Measurements from ENCODE around the gene BCKDK.
"Not testable (repeated sequence)": the region's sequence is repeated elsewhere in the genome, so short reads cannot be mapped to it uniquely, and the experiment has no call there.

BCKDK gene

DNA sequence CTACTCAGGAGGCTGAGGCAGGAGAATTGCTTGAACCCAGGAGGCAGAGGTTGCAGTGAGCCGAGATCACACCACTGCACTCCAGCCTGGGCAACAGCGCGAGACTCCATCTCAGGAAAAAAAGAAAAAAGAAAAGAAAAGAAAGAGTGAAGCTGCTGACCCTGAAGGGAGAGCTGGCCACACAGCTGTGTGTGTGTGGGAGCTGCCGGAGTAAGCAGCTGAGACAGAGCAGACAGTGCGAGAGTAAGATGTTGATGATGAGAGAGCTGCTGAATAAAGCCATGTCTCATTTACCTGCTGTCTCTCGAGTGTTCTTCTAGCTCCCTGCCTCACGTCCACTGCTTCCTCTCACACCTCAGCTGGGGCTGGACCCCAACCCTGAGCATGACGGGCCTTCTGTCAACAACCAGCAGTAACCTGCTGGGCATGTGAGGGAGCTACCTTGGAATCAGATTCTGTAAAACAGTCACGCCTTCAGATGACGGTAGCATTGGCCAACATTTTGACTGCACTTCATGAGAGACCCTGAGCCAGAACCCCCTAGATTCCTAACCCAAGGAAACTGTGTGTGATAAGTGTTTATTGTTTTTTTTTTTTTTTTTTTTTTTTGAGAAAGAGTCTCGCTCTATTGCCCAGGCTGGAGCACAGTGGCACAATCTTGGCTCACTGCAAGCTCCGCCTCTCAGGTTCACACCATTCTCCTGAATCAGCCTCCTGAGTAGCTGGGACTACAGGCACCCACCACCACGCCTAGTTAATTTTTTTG is 7.1 kb upstream of the BCKDK start:
- DNase-seq = not testable (repeated sequence)

DNA sequence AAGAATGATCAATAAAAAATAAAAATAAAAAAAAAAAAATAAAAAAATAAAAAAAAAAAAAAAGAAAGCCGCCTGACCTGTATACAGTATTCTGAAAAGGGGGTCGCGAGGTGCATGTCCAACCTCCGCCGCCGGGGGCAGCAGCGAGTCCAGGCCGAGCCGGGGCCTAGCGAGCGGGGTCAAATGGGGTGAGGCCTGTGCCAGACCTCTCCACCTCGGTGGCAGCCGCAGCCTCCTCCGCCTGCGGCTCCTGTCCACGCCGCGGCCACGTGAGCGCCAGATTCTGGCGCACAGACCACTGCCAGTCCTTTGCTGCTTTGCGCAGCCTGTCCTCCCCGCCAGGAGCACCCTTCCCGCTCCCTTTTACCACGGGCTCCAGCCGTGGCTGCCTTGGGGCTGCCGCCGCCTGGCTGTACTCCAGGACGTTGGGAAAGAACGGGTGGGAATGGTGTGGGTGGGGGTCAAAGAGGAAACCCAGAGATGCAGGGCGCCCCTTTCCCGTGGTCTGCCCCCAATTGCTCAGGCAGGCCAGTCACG is 2.4 kb upstream of the BCKDK start:
- peak in 1 of 2 experiments; percentile 29 for DNase-seq

DNA sequence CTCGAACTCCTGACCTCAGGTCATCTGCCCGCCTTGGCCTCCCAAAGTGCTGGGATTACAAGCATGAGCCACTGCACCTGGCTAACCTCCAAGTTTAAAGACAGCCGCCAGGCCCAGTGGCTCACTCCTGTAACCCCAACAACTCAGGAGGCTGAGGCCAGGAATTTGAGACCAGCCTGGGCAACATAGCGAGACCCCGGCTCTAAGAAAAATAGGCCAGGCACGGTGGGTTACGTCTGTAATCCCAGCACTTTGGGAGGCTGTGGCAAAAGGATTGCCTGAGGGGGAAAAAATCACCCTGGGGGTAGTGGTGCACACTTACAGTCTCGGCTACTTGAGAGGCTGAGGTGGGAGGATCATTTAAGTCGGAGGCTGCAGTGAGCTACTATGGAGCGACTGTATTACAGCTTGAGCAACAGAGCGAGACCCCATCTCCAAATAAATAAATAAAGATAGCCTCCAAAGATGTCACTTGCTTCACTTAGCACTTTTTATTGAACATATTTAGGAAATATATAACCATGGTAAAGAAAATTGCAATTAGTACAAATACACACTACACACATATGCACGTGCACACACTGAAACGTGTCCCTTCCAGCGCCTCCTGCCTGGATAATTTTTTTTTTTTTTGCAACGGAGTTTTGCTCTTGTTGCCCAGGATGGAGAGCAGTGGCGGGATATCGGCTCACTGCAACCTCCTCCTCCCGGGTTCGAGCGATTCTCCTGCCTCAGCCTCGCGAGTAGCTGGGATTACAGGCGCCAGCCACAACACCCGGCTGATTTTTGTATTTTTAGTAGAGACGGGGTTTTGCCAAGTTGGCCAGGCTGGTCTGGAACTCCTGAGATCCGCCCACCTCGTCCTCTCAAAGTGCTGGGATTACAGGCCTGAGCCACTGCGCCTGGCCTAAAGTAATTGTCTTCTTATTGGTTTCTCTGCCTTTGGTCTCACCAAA is 1.4 kb upstream of the BCKDK start:
- no peak for DNase-seq

DNA sequence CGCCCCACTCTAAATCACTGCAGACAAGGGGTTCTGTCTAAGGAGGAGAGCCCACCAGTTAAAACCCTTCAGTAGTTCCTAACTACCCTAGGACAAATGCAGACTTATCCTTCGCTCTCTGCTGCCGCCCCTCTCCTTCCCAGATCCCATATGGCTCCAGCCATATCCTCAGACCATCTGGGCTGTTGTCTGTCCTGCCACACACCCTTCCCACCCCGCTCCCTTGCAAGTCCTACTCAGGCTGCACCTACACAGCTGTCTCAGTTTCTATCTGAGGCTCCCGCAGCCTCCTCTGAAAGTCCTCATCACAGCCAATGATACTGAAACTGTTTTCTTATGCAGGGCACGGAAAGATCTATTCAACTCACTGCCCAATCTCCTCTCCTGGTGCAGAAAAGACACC is 720 bp upstream of the BCKDK start:
- DNase-seq = no peak

DNA sequence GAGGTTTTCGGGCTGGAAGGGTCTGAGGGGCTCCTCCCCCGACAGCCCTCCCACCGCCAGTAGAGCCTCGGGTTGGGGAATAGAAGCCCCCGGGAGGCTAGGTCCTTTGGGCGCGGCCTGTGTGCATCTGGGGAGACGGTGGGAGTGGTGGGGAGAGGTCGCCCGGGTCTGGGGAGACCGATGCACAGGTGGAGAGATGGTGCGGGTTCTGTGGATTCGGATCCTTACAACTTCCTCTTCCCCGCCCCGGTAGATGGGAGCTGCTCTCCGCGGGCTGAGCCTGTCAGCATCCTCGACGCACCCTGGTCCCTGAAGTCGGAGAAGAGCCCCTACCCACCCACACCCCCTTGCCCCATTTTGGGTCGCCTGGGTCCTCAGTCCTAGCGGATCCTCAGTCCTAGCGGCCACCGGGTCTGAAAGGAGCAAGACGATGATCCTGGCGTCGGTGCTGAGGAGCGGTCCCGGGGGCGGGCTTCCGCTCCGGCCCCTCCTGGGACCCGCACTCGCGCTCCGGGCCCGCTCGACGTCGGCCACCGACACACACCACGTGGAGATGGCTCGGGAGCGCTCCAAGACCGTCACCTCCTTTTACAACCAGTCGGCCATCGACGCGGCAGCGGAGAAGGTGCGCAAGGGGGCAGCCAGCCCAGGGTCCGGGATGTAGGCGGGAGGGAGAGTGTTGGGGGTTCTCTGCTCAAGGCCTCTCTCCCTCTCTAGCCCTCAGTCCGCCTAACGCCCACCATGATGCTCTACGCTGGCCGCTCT is 790 bp downstream of the BCKDK start:
- DNase-seq = no peak

DNA sequence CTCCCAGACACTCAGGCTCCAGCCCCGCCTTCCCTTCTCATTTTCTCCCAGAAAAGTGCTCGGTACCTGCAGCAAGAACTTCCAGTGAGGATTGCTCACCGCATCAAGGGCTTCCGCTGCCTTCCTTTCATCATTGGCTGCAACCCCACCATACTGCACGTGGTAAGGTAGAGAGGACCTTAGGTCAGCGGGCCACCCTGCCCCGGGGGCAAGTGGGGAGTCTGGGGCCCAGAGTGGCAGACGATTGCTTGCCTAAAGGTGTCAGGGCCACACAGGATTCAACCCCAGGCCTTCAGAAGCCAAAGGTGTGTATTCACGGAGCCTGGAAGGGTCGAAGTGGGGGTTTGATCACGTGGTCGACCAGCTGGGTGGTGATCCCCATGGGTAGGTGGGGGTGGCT is 1.4 kb downstream of the BCKDK start:
- DNase-seq = no peak

DNA sequence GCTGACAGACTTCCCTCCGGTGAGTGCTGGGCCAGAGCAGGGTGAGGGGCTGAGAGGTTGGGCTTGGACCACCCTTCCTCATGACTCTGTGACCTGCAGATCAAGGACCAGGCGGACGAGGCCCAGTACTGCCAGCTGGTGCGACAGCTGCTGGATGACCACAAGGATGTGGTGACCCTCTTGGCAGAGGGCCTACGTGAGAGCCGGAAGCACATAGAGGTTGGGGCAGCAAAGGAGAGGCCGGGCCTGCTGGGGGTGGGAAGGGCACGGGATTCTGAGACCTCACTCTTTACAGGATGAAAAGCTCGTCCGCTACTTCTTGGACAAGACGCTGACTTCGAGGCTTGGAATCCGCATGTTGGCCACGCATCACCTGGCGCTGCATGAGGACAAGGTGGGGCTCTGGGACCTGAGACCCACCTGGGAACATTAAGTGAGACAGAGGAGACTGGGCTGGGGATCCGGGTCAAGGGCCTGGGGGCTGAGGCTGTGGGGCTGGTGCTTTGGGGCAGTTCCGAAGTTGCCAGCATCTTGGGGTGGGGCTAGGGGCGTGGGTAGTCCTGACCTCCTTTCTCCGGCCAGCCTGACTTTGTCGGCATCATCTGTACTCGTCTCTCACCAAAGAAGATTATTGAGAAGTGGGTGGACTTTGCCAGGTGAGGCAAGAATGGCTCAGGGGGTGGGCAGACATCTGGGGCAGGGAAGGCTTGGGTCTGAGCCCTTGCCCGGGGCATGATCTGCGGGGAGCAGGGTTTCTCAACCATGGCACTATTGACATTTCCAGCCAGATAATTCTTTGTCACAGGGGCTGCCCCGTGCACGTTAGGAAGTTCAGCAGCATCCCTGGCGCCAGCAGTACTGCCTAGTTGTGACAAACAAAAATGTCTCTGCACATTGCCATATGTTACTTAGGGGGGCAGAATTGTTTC is 2.2 kb downstream of the BCKDK start:
- DNase-seq = no peak

DNA sequence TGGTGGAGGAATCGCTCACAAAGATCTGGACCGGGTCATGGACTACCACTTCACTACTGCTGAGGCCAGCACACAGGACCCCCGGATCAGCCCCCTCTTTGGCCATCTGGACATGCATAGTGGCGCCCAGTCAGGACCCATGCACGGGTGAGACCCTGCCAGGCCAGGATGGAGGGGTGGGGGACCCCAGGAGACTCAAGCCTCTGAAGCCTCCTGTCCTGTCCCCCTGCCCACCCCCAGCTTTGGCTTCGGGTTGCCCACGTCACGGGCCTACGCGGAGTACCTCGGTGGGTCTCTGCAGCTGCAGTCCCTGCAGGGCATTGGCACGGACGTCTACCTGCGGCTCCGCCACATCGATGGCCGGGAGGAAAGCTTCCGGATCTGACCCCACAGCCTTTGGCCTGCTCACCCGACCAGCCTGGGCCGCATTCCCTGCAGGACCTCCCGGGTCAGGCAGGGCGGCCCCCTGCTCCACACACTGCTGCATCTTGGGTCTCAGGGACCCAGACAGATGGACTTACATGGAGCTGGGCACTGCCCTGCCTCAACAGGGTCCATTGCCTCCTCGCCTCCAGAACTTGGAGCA is 3.8 kb downstream of the BCKDK start:
- no peak for DNase-seq

DNA sequence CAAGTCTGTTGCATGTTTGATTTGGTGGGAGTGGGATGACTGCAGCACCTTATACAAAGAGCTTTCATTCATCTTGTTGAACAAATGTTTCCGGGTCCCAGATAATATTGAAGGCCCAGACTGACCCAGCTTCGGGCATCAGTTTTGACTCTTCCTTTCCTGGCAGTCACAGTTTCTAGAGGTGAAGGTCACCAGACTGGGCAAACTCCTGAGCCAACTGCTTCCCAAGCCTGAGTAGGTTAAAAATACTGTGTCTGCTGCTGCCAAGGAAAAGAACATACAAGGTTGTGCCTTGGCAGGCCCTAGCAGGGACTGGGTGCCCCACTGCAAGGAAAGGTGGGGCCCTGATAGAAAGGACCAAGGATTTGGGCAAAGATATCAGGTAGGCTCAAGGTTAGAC is 4.5 kb downstream of the BCKDK start:
- no peak for DNase-seq

DNA sequence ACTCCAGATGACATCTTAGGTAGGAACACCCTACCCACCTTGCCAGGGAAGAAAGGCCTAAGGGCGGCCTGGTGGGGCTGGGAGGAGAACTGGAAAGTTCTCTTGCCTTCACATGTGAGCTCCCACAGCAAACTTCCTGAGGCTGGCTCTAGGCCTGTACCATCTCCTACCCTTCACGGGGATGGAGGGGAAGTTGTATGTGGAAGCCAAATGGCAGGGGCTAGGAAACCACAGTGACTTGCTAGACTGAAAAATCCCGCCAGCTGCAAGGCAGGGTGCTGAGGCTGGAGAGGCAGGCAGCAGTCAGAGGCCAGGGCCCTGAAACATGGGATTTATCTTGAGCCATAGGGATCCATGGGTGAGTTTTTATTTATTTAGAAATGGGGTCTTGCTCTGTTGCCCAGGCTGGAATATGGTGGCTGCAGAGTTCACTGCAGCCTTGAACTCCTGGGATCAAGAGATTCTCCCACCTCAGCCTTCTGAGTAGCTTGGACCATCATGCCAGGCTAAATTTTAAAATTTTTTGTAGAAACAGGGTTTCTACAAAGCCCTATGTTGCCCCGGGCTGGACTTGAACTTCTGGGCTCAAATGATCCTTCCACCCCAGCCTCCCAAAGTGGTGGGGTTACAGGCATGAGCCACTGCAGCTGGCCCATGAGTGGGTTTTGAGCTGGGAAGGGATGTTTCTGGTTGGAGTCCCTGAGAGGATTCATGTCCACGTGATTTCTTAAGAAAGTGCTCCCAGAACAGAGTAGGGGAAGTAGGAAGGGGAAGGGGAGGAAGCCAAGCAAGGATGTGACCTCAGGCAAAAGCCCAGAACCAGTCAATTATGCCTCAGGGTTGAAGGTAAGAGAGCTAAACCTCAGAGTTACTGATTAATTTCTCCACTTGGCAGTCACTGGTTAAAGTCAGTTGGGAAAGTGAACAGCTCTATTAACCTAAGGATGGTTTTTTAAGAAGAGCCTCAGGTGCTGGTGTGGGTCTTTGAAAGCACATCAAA is 5.2 kb downstream of the BCKDK start:
- DNase-seq = no peak

DNA sequence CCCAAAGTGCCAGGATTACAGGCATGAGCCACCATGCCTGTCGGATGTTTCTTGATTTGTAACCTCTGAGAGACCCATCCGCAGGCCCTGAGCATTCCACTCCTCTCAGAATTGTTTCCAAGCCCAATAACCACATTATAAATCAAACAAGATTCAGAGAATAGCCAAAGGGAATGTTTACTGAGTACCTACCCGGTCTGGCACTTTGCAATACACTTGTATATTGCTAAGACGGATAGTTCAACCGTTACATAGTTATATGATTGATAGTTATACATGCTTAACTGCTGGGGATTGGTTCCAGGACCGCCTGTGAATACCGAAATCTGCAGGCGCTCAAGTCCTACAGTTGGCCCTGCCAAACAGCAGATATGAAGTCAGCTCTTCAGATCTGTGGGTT is 6.3 kb downstream of the BCKDK start:
- DNase-seq = no peak

DNA sequence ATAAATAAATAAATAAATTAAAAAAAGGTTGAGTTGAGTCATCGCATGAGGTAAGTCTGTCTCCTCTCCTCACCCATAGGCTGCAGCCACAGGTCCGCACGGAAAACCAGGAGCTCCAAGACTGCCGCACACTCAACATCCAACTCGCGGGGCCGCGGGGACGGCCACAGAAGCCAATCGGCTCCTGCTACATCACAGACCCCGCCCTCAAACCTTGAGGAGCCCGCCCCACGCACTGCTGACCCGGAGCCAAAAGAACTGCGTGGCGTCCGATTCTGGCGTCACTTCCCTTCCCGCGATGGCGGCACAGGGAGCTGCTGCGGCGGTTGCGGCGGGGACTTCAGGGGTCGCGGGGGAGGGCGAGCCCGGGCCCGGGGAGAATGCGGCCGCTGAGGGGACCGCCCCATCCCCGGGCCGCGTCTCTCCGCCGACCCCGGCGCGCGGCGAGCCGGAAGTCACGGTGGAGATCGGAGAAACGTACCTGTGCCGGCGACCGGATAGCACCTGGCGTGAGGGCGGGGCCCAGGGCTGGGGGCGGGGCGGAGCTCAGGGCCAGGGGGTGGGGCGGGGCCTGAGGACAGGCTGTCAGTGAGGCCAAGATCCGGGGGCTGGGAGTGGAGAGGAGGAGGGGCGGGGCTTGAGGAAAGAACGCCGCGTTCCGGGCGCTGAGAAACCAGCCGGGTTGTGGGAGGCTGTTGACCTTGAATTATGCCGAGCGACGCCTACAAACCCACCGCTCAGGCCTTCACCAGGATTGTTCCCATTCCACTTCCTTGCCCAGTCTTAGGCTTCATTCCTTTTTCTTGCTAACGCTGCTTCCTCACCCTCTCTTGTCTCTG is 9.4 kb downstream of the BCKDK start, which contains the start of gene KAT8:
Gene KAT8, plus strand, starts transcription at position 281 of the 839 bp plus-strand sequence. Its CDS starts 18 bp downstream, at position 299.
- DNase-seq = peak; percentile 90 to 95

DNA sequence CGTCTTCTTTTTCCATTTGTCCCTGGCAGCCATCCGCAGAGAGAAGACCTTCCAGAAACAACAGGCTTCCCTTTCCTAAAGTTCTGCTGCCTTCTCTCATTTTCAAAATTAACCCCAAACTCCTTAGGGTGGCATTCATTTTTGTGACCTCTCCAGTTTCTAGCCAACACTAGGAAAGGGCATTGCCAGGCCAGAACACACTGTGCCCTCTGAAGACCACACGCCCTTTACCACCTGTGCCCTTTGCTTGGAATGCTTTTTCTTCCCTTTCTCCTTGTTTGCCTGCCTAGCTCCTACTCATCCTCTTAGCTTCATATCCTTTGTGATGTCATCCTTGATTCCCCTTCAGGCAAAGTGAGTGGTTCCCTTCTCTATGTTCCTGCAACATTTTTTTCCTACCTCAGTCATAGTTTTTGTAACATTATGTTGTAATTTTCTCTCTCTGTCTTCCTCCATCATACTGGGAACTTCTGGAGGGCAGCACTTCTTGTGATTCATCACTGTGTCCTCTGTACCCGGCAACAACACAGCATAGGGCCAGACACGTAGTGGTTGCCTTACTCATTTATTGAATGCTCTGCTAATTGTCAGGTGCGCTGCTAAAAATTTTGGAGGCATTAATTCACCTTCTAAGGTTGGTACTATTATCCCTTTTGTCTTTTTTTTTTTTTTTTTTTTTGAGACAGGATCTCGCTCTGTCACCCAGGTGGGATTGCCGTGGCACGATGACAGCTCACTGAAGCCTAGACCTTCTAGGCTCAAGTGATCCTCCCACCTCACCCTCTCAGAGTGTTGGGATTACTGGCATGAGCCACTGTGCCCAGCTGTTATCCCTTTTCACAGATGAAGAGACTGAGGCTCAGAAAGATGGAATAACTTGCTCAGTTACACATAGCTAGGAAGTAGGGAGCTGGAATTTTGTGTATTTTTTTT is 10.3 kb downstream of the BCKDK start:
- no peak for DNase-seq

DNA sequence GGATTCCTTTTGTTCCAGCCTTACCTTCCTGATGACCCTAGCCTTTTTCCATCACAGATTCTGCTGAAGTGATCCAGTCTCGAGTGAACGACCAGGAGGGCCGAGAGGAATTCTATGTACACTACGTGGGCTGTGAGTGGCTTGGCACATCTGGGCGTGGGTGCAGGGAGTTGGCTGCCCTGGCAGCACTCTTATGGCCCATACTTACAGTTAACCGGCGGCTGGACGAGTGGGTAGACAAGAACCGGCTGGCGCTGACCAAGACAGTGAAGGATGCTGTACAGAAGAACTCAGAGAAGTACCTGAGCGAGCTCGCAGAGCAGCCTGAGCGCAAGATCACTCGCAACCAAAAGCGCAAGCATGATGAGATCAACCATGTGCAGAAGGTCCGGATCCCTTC is 11.9 kb downstream of the BCKDK start:
- no peak for DNase-seq

DNA sequence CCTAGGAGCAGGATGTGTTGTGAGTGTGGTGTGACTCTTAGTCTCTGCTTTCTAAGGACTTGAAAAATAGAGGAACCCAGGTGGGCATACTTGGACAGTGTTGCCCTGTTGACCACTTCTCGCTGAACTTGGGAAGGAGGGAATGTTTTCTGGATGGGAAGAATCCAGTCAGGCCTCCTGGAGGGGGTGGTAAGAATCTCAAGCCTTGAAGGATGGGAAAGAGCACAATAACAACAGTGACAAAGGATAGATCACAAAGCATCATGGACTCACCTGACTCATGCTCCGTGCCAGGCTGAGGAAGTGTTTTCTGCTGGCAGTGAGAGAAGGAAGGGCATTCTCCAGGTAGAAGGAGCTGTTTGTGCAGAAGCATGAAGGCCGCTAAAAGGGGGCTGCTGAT is 17.7 kb downstream of the BCKDK start:
- DNase-seq = no peak

DNA sequence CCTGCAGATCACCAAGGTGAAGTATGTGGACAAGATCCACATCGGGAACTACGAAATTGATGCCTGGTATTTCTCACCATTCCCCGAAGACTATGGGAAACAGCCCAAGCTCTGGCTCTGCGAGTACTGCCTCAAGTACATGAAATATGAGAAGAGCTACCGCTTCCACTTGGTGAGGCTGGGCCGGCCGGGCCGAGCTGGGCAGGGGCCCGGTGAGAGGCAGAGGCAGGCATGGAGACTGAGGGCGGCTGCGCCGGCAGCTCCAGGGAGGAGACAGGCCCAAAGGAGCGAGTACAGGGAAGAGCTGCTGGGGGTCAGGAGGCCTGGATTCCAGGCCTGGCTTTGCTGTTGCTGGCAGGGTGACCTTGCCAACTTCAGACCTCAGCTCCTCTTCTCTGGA is 19.0 kb downstream of the BCKDK start:
- no peak for DNase-seq

DNA sequence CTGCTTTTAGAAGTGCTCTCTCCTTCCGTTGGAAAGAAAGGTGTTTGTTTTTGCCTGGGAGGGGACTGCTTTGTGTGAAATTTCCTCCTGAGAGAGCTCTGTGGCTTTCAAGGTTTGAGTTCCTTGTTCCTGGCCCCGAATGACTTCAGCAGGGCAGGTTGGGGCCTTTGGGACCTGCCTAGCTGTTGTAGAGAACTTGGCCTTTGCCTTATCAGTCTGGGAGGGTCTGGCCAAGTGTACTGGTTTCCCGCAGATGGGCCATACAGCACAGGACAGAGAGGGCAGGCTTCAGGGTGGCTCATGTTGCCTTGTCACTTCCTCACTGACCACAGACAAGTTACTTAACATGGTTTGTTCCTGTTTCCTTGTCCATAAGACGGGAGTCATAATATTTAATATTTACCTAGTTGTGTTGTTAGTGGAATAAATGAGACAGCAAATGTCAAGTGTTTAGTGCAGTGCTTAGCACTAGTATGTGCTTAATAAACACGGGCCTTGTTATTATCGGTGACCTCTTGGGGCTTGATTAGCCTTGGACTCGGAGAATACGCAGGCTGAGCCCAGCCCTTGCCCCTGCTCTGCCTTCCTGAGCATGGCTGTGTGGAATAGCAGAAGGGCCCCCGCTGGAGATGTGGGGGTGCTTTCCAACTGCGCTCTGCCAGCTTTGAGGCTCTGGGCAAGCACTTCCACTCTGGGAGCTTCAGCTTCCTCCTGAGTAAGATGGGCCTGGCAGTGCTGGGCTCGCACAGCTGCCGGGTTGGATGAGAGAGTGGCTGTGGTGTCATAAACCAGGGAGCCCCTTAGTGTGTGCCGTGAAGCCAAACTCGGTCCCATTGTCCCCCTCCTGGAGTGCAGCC is 20.8 kb downstream of the BCKDK start:
- DNase-seq = no peak

Measured in cerebellar nuclear complex (tissue), 1 donor.